SK-N-SH (cell line): ENCODE measurements around the gene ZNF334. TPM values are rescaled to one million over a fixed set of nuclear protein-coding genes. Genes with fewer than 3 reads are reported as not detected.
A peak's percentile ranks its signal among the peaks of the same experiment; 100 is the strongest.

Experiments used
- CTCF ChIA-PET: fragments of 300-600, 350-600 bp; formaldehyde crosslinking; extraction: SDS; loops from one replicate; lab custom pipeline; 2021; lab: Yijun Ruan, JAX
- POLR2A ChIA-PET: fragments of 350-600 bp; sonication (Branson Sonifier 250); formaldehyde crosslinking; extraction: SDS; loops from one replicate; lab custom pipeline; 2020; ENCODE audit warnings: antibody characterized with exemption, inconsistent platforms; lab: Yijun Ruan, JAX
- DNase-seq: peaks from one replicate; pipeline ENCODE4 v3.0.0; 2012
- H2AFZ ChIP-seq: fragments of 200-600 bp; sonication (generic); 2 replicates; pipeline ENCODE4 v1.8.1; 2016; ENCODE audit warnings: antibody characterized with exemption, mild to moderate bottlenecking, low read depth
- H3F3A ChIP-seq: fragments of 200-600 bp; sonication (generic); replicated peaks from 2 replicates; pipeline ENCODE3; 2016; ENCODE audit warnings: antibody characterized with exemption, mild to moderate bottlenecking; ENCODE audit not compliant: insufficient read depth
- H3K27ac ChIP-seq, 2 experiments: fragments of 200-500 bp in 1 of 2; fragments of 200-600 bp in 1 of 2; sonication (Bioruptor generic) in 1 of 2; sonication (generic), shearing (Covaris generic) in 1 of 2; 2 replicates each; pipeline versions ENCODE4 v1.5.1 to v1.6.1; 2014 to 2016; ENCODE audit warnings: low read depth in 2 of 2, inconsistent platforms in 1 of 2, low read length in 1 of 2, mild to moderate bottlenecking in 1 of 2, mixed read lengths in 1 of 2
- H3K27me3 ChIP-seq: fragments of 200-600 bp; sonication (generic), shearing (Covaris generic); 2 replicates; pipeline ENCODE4 v1.6.1; 2016; ENCODE audit warnings: mixed run types; ENCODE audit not compliant: insufficient read depth
- H3K36me3 ChIP-seq, 2 experiments: fragments of 200-500 bp in 1 of 2; fragments of 200-600 bp in 1 of 2; sonication (Bioruptor generic) in 1 of 2; sonication (generic) in 1 of 2; replicated peaks in 1 of 2; 2 replicates each; pipeline versions ENCODE3 to v1.5.1; 2014 to 2016; ENCODE audit warnings: low read length in 1 of 2, mild to moderate bottlenecking in 1 of 2; ENCODE audit not compliant: insufficient read depth in 2 of 2, control insufficient read depth in 1 of 2
- H3K4me1 ChIP-seq, 2 experiments: fragments of 200-500 bp in 1 of 2; fragments of 200-600 bp in 1 of 2; sonication (Bioruptor generic) in 1 of 2; sonication (generic), shearing (Covaris generic) in 1 of 2; 2 replicates each; pipeline versions ENCODE4 v1.5.1 to v1.6.1; 2014 to 2016; ENCODE audit warnings: low read depth in 1 of 2, low read length in 1 of 2, mixed run types in 1 of 2; ENCODE audit not compliant: insufficient read depth in 2 of 2, control insufficient read depth in 1 of 2
- H3K4me2 ChIP-seq: fragments of 200-600 bp; sonication (generic), shearing (Covaris generic); 2 replicates; pipeline ENCODE4 v1.6.1; 2017; ENCODE audit warnings: mixed run types
- H3K4me3 ChIP-seq, 2 experiments: fragments of 200-500 bp in 1 of 2; fragments of 200-600 bp in 1 of 2; sonication (Bioruptor generic) in 1 of 2; sonication (generic), shearing (Covaris generic) in 1 of 2; 2 replicates each; pipeline versions ENCODE4 v1.5.1 to v1.8.1; 2014 to 2016; ENCODE audit warnings: low read depth in 2 of 2, inconsistent platforms in 1 of 2, low read length in 1 of 2, mild to moderate bottlenecking in 1 of 2, mixed read lengths in 1 of 2, moderate library complexity in 1 of 2
- H3K79me2 ChIP-seq: fragments of 200-600 bp; sonication (generic); 2 replicates; pipeline ENCODE4 v1.8.1; 2017; ENCODE audit warnings: mild to moderate bottlenecking; ENCODE audit not compliant: insufficient read depth
- H3K9ac ChIP-seq: fragments of 200-600 bp; sonication (generic); 2 replicates; pipeline ENCODE4 v1.6.1; 2017; ENCODE audit warnings: mixed run types
- H3K9me2 ChIP-seq: fragments of 200-600 bp; sonication (generic); 2 replicates; pipeline ENCODE4 v1.6.1; 2017; ENCODE audit warnings: mixed run types
- H3K9me3 ChIP-seq: fragments of 200-600 bp; sonication (generic); 2 replicates; pipeline ENCODE4 v1.6.1; 2017; ENCODE audit warnings: mixed run types, mild to moderate bottlenecking, moderate library complexity
- H4K20me1 ChIP-seq: fragments of 200-600 bp; sonication (generic); 2 replicates; pipeline ENCODE4 v1.6.1; 2017; ENCODE audit warnings: mild to moderate bottlenecking, mixed run types; ENCODE audit not compliant: insufficient read depth
- FOSL2 ChIP-seq: IDR thresholded peaks from 2 replicates; pipeline ENCODE4 v1.4.0; 2012; ENCODE audit warnings: low read depth, mild to moderate bottlenecking, moderate library complexity, borderline replicate concordance
- FOXJ3 ChIP-seq: sonication (generic); formaldehyde crosslinking; IDR thresholded peaks from 2 replicates; pipeline ENCODE4 v1.5.1; 2020; ENCODE audit warnings: mild to moderate bottlenecking, missing genetic modification reagents
- FOXM1 ChIP-seq: IDR thresholded peaks from 2 replicates; pipeline ENCODE4 v1.4.0; 2012; ENCODE audit warnings: low read depth, mild to moderate bottlenecking
- GATA2 ChIP-seq: sonication (generic); formaldehyde crosslinking; IDR thresholded peaks from 2 replicates; pipeline ENCODE4 v1.5.0; 2020; ENCODE audit warnings: mild to moderate bottlenecking, missing genetic modification reagents
- JUND ChIP-seq: IDR thresholded peaks from 2 replicates; pipeline ENCODE4 v1.4.0; 2012
- MAX ChIP-seq: IDR thresholded peaks from 2 replicates; pipeline ENCODE4 v1.4.0; 2012; ENCODE audit warnings: low read depth
- NRF1 ChIP-seq: IDR thresholded peaks from 2 replicates; pipeline ENCODE4 v1.6.1; 2012; ENCODE audit warnings: low read depth, mild to moderate bottlenecking, low read length
- PBX3 ChIP-seq: IDR thresholded peaks from 2 replicates; pipeline ENCODE4; 2012
- RAD21 ChIP-seq: IDR thresholded peaks from 2 replicates; pipeline ENCODE4 v1.6.1; 2012; ENCODE audit warnings: mild to moderate bottlenecking, low read length
- SMC3 ChIP-seq: IDR thresholded peaks from 2 replicates; pipeline ENCODE4 v1.6.1; 2012; ENCODE audit warnings: low read depth, low read length, improper control_type of control experiment
- TAF1 ChIP-seq: IDR thresholded peaks from 2 replicates; pipeline ENCODE4 v1.6.1; 2012; ENCODE audit warnings: low read depth, mild to moderate bottlenecking, low read length, moderate library complexity, borderline replicate concordance
- TCF12 ChIP-seq: IDR thresholded peaks from 2 replicates; pipeline ENCODE4 v1.4.0; 2012
- YY1 ChIP-seq: IDR thresholded peaks from 2 replicates; pipeline ENCODE4 v1.4.0; 2012; ENCODE audit warnings: low read depth, mild to moderate bottlenecking
- WGBS: methylation state at CpG from one replicate; pipeline ENCODE4 v1.1.6; 2017; ENCODE audit warnings: low lambda C conversion rate; 5-methylcytosine and 5-hydroxymethylcytosine counted together
- polyA plus RNA-seq, 3 experiments: library from polyadenylated mRNA; depleted of rRNA; stranded (reverse); fragments of >200 nt; gene quantifications; 2 replicates each; pipeline ENCODE4 v1.2.3, GENCODE V29; 2012
- TF ChIP-seq, protein P1 (sequence below): IDR thresholded peaks from 2 replicates; pipeline ENCODE4 v1.4.0; 2012; ENCODE audit warnings: low read depth, borderline replicate concordance
- TF ChIP-seq, protein P2 (sequence below): fragments of 200-600 bp; sonication (generic); IDR thresholded peaks from 2 replicates; pipeline ENCODE4 v1.6.1; 2017; ENCODE audit warnings: antibody characterized with exemption, mild to moderate bottlenecking, moderate library complexity

The ZNF334 gene
- polyA plus RNA-seq, 1 of the 3 experiments (the other 2 are of a cell fraction), result 4.5 TPM

DNA sequence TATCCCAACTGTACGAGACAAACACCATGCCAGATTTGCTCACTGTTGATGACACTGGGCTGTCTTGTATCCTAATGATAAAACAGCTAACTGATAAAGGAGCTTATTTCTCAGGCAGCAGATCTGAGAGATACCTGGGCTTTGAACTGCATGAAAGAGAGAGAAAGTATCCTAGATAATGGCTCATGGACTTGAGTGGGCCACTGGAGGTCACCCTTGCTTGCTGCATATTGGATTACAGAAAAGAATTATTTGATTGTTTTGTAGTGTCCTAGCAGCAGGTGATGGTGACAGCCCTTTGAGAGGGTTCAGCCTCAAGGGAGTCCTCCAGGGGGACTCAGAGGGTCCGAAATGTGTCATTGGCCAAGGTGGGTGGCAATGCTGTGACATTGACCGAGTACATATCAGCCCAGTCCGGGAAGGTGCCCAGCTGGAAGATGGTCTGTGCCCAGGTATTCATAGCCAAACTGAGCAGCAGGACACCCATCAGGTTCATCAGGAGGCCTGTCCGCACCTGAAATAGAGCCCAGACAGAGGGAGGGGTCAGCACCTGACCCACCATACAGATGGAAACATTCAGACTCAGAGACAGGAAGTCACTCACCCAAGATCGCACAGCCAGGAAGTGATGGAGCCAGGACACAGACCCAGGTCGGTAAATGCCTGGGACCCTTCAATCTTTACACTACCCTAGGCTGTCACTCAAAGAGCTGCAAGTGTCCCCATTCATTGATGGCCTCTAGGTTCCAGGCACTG is 46.5 kb upstream of the ZNF334 start:
- CTCF ChIA-PET, result interaction anchor here (0.7 to 9.0 kb wide), 11 partner anchors 10 to 431 kb away, joined by 3 to 102 read pairs (median 4); partner anchors contain the start of gene OCSTAMP
- no peak overlapping the region for H2AFZ ChIP-seq

GRCh38 chr20:46559001-46559400 is 45.6 kb upstream of the ZNF334 start:
- DNase-seq, result no peak
- ChIA-PET CTCF (interaction anchor here (0.7 to 9.0 kb wide), 11 partner anchors 9 to 430 kb away, joined by 3 to 102 read pairs (median 4); partner anchors contain the start of gene OCSTAMP), POLR2A (no interaction called here)
- no peaks in the 10 kb centered on the region for H3K79me2 ChIP-seq
- H3F3A ChIP-seq, result no peaks in the 10 kb centered on the region
- H3K9me3 ChIP-seq, result no peaks in the 10 kb centered on the region
- WGBS, result 79% methylated on average over 2 of the region's 3 CpGs
- H3K4me2 ChIP-seq, result no peak overlapping the region
- TF ChIP-seq, protein P1, sequence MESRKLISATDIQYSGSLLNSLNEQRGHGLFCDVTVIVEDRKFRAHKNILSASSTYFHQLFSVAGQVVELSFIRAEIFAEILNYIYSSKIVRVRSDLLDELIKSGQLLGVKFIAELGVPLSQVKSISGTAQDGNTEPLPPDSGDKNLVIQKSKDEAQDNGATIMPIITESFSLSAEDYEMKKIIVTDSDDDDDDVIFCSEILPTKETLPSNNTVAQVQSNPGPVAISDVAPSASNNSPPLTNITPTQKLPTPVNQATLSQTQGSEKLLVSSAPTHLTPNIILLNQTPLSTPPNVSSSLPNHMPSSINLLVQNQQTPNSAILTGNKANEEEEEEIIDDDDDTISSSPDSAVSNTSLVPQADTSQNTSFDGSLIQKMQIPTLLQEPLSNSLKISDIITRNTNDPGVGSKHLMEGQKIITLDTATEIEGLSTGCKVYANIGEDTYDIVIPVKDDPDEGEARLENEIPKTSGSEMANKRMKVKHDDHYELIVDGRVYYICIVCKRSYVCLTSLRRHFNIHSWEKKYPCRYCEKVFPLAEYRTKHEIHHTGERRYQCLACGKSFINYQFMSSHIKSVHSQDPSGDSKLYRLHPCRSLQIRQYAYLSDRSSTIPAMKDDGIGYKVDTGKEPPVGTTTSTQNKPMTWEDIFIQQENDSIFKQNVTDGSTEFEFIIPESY, result no peak
- TF ChIP-seq JUND, result no peak
- TF ChIP-seq TAF1, result no peak
- no peak for TF ChIP-seq FOSL2
- no peak for TF ChIP-seq FOXJ3
- no peak for TF ChIP-seq PBX3
- no peak for TF ChIP-seq NRF1
- no peak for TF ChIP-seq MAX
- no peak for TF ChIP-seq YY1
- TF ChIP-seq GATA2 (CRISPR knock-in tag), result no peak
- no peak for TF ChIP-seq FOXM1
- TF ChIP-seq, protein P2, sequence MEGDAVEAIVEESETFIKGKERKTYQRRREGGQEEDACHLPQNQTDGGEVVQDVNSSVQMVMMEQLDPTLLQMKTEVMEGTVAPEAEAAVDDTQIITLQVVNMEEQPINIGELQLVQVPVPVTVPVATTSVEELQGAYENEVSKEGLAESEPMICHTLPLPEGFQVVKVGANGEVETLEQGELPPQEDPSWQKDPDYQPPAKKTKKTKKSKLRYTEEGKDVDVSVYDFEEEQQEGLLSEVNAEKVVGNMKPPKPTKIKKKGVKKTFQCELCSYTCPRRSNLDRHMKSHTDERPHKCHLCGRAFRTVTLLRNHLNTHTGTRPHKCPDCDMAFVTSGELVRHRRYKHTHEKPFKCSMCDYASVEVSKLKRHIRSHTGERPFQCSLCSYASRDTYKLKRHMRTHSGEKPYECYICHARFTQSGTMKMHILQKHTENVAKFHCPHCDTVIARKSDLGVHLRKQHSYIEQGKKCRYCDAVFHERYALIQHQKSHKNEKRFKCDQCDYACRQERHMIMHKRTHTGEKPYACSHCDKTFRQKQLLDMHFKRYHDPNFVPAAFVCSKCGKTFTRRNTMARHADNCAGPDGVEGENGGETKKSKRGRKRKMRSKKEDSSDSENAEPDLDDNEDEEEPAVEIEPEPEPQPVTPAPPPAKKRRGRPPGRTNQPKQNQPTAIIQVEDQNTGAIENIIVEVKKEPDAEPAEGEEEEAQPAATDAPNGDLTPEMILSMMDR, result no peak
- no peak for TF ChIP-seq TCF12
- H3K4me1 ChIP-seq, result peaks cover 0 to 9% of the 10 kb centered on the region in 2 experiments; a peak in 1 of 4 replicates
- no peak overlapping the region for H2AFZ ChIP-seq
- no peaks in the 10 kb centered on the region for H3K36me3 ChIP-seq
- no peaks in the 10 kb centered on the region for H4K20me1 ChIP-seq
- no peaks in the 10 kb centered on the region for H3K9me2 ChIP-seq
- no peak overlapping the region for H3K27ac ChIP-seq
- no peak overlapping the region for H3K9ac ChIP-seq
- H3K4me3 ChIP-seq, result no peak overlapping the region
- H3K27me3 ChIP-seq, result no peaks in the 10 kb centered on the region; the same call in 1 of the 2 replicates

More for the DNA sequence above, 46.5 kb upstream of the ZNF334 start:
- no peaks in the 10 kb centered on the region for H3K9me2 ChIP-seq
- H4K20me1 ChIP-seq, result no peaks in the 10 kb centered on the region
- H3K27me3 ChIP-seq, result no peaks in the 10 kb centered on the region; the same call in 1 of the 2 replicates
- H3K4me3 ChIP-seq, result no peak overlapping the region
- no peaks in the 10 kb centered on the region for H3K36me3 ChIP-seq
- POLR2A ChIA-PET, result no interaction called here
- H3K4me2 ChIP-seq, result no peak overlapping the region
- no peaks in the 10 kb centered on the region for H3F3A ChIP-seq
- peaks cover 0 to 9% of the 10 kb centered on the region in 2 experiments; a peak in 1 of 4 replicates for H3K4me1 ChIP-seq
- no peaks in the 10 kb centered on the region for H3K9me3 ChIP-seq
- TF ChIP-seq RAD21 (peak; percentile 65), SMC3 (peak; percentile 29; the same call in 1 of the 2 replicates), NRF1 (no peak)
- TF ChIP-seq, all 33 proteins: peak for 2
- H3K27ac ChIP-seq, result no peak overlapping the region
- H3K79me2 ChIP-seq, result no peaks in the 10 kb centered on the region
- 58% methylated on average over 3 of the region's 7 CpGs for WGBS
- no peak for DNase-seq
- no peak overlapping the region for H3K9ac ChIP-seq
